GM10266 (cell line): Measurements from ENCODE around the gene PSME3IP1.

Source experiments
- DNase-seq: peaks from one replicate; pipeline ENCODE4 v3.0.0; 2012; ENCODE audit errors: extremely low spot score
- CTCF ChIP-seq: IDR thresholded peaks from 2 replicates; pipeline ENCODE4 v1.5.1; 2012; ENCODE audit warnings: mild to moderate bottlenecking, low read depth; ENCODE audit not compliant: control insufficient read depth, insufficient read depth; ENCODE audit errors: missing control alignments

PSME3IP1 gene

GRCh38 chr16:57166451-57166850 is 19.4 kb downstream of the PSME3IP1 start:
- no peak for DNase-seq
- no peak for TF ChIP-seq CTCF

GRCh38 chr16:57165938-57166337 is 19.9 kb downstream of the PSME3IP1 start:
- no peak for DNase-seq
- no peak for TF ChIP-seq CTCF

GRCh38 chr16:57165483-57165882 is 20.4 kb downstream of the PSME3IP1 start:
- no peak for DNase-seq

DNA sequence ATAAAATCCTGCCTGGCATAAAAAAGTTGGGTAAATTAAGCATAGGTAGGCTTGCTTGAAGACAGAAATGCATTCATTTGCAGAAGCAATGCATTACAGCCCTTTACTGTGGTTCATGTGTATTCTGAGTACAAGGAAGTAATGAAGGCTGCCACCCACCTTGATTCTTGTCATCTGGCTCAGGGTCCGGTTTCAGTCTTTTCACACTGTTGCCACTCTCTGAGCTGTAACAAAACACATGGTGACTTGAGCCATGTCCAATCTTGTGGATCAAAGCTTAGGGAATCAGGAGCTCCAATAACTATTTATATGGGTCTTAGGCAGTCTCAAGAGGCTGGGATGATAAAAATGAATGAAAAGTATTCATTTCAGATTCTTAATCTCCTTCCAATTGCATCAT is 22.0 kb downstream of the PSME3IP1 start:
- no peak for TF ChIP-seq CTCF
- no peak for DNase-seq

More at GRCh38 chr16:57165483-57165882, 20.4 kb downstream of the PSME3IP1 start:
- TF ChIP-seq CTCF, result no peak

DNA sequence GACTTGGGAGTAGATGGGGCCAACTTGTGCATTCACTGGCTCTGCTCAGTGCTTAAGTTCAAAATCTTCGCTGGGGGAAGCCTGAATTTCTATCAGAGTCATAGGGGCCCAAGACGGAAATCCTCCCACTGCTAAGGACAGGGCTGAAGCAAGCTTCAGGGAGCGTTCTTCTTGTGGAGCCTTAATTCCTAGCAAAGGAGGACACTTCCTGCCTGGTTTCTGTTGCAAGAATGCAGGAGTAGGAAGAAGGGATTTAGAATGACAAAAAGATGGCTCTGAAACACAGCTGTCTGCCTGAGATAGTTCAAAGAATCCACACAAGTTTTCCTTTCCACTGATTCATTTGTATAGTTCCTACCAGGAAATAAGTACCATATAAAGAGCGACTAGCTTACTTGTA is 26.4 kb downstream of the PSME3IP1 start:
- DNase-seq, result no peak
- TF ChIP-seq CTCF, result no peak

GRCh38 chr16:57157533-57157932 is 28.3 kb downstream of the PSME3IP1 start:
- no peak for TF ChIP-seq CTCF
- DNase-seq, result no peak

DNA sequence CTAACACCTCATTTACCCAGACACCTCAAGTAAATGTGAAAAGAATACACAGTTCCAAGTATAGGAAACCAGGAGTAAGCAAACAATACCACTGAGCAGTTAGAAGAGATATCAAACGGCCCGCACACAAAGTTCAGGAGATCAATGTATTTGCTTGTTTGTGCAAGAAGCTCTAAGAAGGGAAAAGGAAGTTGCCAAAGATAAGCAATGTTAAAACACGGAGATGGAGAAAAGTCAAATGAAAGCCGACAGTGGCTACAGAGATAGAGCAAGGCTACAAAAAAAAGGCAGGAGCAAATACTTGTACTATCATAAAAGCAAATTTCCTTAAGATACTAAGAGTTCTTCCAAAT is 29.5 kb downstream of the PSME3IP1 start:
- DNase-seq, result no peak
- TF ChIP-seq CTCF, result no peak
